HCT116 (cell line): Measurements from ENCODE around the gene SERPINI1. TPM values are rescaled to one million over a fixed set of nuclear protein-coding genes. Genes with fewer than 3 reads are reported as not detected.

Experiments
- ATAC-seq: fragments of 200-7000 bp; cut with Tn5 transposase; 2 replicates; pipeline ENCODE4 v1.9.1; 2020; ENCODE audit warnings: mild to moderate bottlenecking, moderate library complexity
- BruUV-seq: library from RNA; stranded (reverse); fragments of 400-500 nt; replicated peaks from 2 replicates; lab custom pipeline; 2021; lab: Mats Ljungman, UMichigan
- CTCF ChIA-PET: fragments of 300-600 bp; sonication (Branson Sonifier 250); formaldehyde crosslinking; loops from one replicate; lab custom pipeline; 2021; ENCODE audit warnings: antibody characterized with exemption; lab: Charles Lee
- POLR2A ChIA-PET: fragments of 300-600, 350-600 bp; sonication (Branson Sonifier 250); formaldehyde crosslinking; loops from one replicate; lab custom pipeline; 2021; ENCODE audit warnings: antibody characterized with exemption; lab: Charles Lee
- RAD21 ChIA-PET, 2 experiments: fragments of 300-600 bp; sonication (Branson Sonifier 250); formaldehyde crosslinking; loops; one replicate each; lab custom pipeline; 2023; ENCODE audit warnings: low total read pairs in 2 of 2; ENCODE audit not compliant: uncharacterized antibody in 2 of 2, unreplicated experiment in 2 of 2, low non-redundant PET in 1 of 2; lab: Charles Lee
- DNase-seq: peaks from one replicate; pipeline ENCODE4 v3.0.0-alpha.2; 2010; ENCODE audit warnings: low read depth, low spot score
- H2AFZ ChIP-seq: fragments of 200-600 bp; shearing (Covaris generic), sonication (generic); 2 replicates; pipeline ENCODE4 v1.6.1; 2017; ENCODE audit warnings: low read depth, mixed run types, mixed read lengths, antibody characterized with exemption, low read length; ENCODE audit not compliant: poor library complexity, severe bottlenecking
- H3K27ac ChIP-seq: 2 replicates; pipeline ENCODE4 v1.5.1; 2012; ENCODE audit warnings: low read depth, low read length
- H3K27me3 ChIP-seq: fragments of 200-600 bp; sonication (generic); 2 replicates; pipeline ENCODE4 v1.6.1; 2016; ENCODE audit warnings: mixed run types, low read length, mixed read lengths; ENCODE audit not compliant: insufficient read depth
- H3K36me3 ChIP-seq, 2 experiments: fragments of 200-500 bp in 1 of 2; fragments of 200-600 bp in 1 of 2; sonication (Bioruptor generic) in 1 of 2; sonication (generic) in 1 of 2; 2 replicates each; pipeline versions ENCODE4 v1.5.1 to v1.6.1; 2014 to 2016; ENCODE audit warnings: low read length in 2 of 2, inconsistent platforms in 1 of 2, mixed read lengths in 1 of 2, mixed run types in 1 of 2; ENCODE audit not compliant: insufficient read depth in 2 of 2, control insufficient read depth in 1 of 2
- H3K4me1 ChIP-seq, 2 experiments: fragments of 200-600 bp in 1 of 2; sonication (generic) in 1 of 2; 2 replicates each; pipeline versions ENCODE4 v1.5.1 to v1.6.1; 2012 to 2017; ENCODE audit warnings: low read length in 2 of 2, inconsistent platforms in 1 of 2, mild to moderate bottlenecking in 1 of 2, mixed read lengths in 1 of 2, mixed run types in 1 of 2, moderate library complexity in 1 of 2; ENCODE audit not compliant: insufficient read depth in 2 of 2, control insufficient read depth in 1 of 2
- H3K4me2 ChIP-seq: fragments of 200-600 bp; sonication (generic); 2 replicates; pipeline ENCODE4 v1.6.1; 2017; ENCODE audit warnings: mixed run types, low read length, mixed read lengths
- H3K4me3 ChIP-seq, 2 experiments: fragments of 200-600 bp in 1 of 2; sonication (generic) in 1 of 2; replicated peaks in 1 of 2; 2 replicates each; pipeline ENCODE4 v1.5.1; 2011 to 2016; ENCODE audit warnings: low read length in 2 of 2, control low read depth in 1 of 2, low read depth in 1 of 2, mild to moderate bottlenecking in 1 of 2, mixed read lengths in 1 of 2, mixed run types in 1 of 2
- H3K79me2 ChIP-seq: fragments of 200-600 bp; sonication (generic); 2 replicates; pipeline ENCODE4 v1.6.1; 2017; ENCODE audit warnings: mild to moderate bottlenecking, mixed run types, low read length, moderate library complexity, mixed read lengths; ENCODE audit not compliant: insufficient read depth
- H3K9ac ChIP-seq: fragments of 200-600 bp; sonication (generic); 2 replicates; pipeline ENCODE4 v1.6.1; 2016; ENCODE audit warnings: low read length, mixed read lengths
- H3K9me2 ChIP-seq: fragments of 200-600 bp; sonication (generic), shearing (Covaris generic); 2 replicates; pipeline ENCODE4 v1.6.1; 2017; ENCODE audit warnings: mixed run types, mild to moderate bottlenecking, moderate library complexity; ENCODE audit not compliant: insufficient read depth
- H3K9me3 ChIP-seq, 2 experiments: fragments of 200-500 bp in 1 of 2; fragments of 200-600 bp in 1 of 2; sonication (Bioruptor generic) in 1 of 2; sonication (generic) in 1 of 2; 2 replicates each; pipeline ENCODE4 v1.6.1; 2014 to 2017; ENCODE audit warnings: low read length in 2 of 2, mixed read lengths in 2 of 2, inconsistent platforms in 1 of 2, low read depth in 1 of 2, mild to moderate bottlenecking in 1 of 2, mixed run types in 1 of 2, moderate library complexity in 1 of 2; ENCODE audit not compliant: control insufficient read depth in 1 of 2, insufficient read depth in 1 of 2
- H4K20me1 ChIP-seq: fragments of 200-600 bp; sonication (generic), shearing (Covaris generic); 2 replicates; pipeline ENCODE4 v1.6.1; 2017; ENCODE audit warnings: mixed run types, mild to moderate bottlenecking, moderate library complexity; ENCODE audit not compliant: insufficient read depth
- ATF3 ChIP-seq: IDR thresholded peaks from 2 replicates; pipeline ENCODE4 v1.6.1; 2012
- CEBPB ChIP-seq: IDR thresholded peaks from 2 replicates; pipeline ENCODE4 v1.6.1; 2012; ENCODE audit warnings: low read depth
- CTCF ChIP-seq, 3 experiments: fragments of 200-600 bp in 1 of 3; sonication (generic) in 1 of 3; IDR thresholded peaks in 2 of 3; conservative IDR thresholded peaks in 1 of 3; 2 replicates each; pipeline ENCODE4 v1.5.1; 2012 to 2017; ENCODE audit warnings: low read depth in 2 of 3, low read length in 2 of 3, antibody characterized with exemption in 1 of 3, borderline replicate concordance in 1 of 3, control low read depth in 1 of 3, mild to moderate bottlenecking in 1 of 3, mixed read lengths in 1 of 3, mixed run types in 1 of 3, moderate library complexity in 1 of 3; ENCODE audit not compliant: insufficient read depth in 1 of 3
- EGR1 ChIP-seq: IDR thresholded peaks from 2 replicates; pipeline ENCODE4 v1.6.1; 2012; ENCODE audit warnings: low read depth
- EZH2 ChIP-seq: fragments of 200-600 bp; sonication (generic); IDR thresholded peaks from 2 replicates; pipeline ENCODE4 v1.6.1; 2017; ENCODE audit warnings: antibody characterized with exemption, mixed run types
- EZH2phosphoT487 ChIP-seq: fragments of 200-600 bp; IDR thresholded peaks from 2 replicates; pipeline ENCODE4 v1.6.1; 2018; ENCODE audit warnings: antibody characterized with exemption, borderline replicate concordance
- JUND ChIP-seq: IDR thresholded peaks from 2 replicates; pipeline ENCODE4 v1.6.1; 2012
- MAX ChIP-seq: IDR thresholded peaks from 2 replicates; pipeline ENCODE4 v1.6.1; 2012
- POLR2A ChIP-seq: IDR thresholded peaks from 2 replicates; pipeline ENCODE4 v1.7.0; 2011; ENCODE audit warnings: borderline replicate concordance; ENCODE audit not compliant: insufficient read depth, insufficient read length; ENCODE audit errors: extremely low read depth
- POLR2AphosphoS5 ChIP-seq: IDR thresholded peaks from 2 replicates; pipeline ENCODE4 v1.6.1; 2011; ENCODE audit warnings: mild to moderate bottlenecking, low read depth, low read length, moderate library complexity
- SP1 ChIP-seq: IDR thresholded peaks from 2 replicates; pipeline ENCODE4 v1.6.1; 2012; ENCODE audit warnings: low read depth
- SRF ChIP-seq: IDR thresholded peaks from 2 replicates; pipeline ENCODE4 v1.6.1; 2012; ENCODE audit warnings: low read depth
- TCF7L2 ChIP-seq: IDR thresholded peaks from 2 replicates; pipeline ENCODE4 v1.7.0; 2011; ENCODE audit warnings: borderline replicate concordance, inconsistent platforms; ENCODE audit not compliant: insufficient read depth, insufficient read length; ENCODE audit errors: extremely low read depth
- YY1 ChIP-seq: IDR thresholded peaks from 2 replicates; pipeline ENCODE4 v1.6.1; 2011; ENCODE audit warnings: low read length, low read depth, moderate library complexity, mild to moderate bottlenecking; ENCODE audit not compliant: insufficient replicate concordance; ENCODE audit errors: extremely low read depth
- ZBTB33 ChIP-seq: IDR thresholded peaks from 2 replicates; pipeline ENCODE4 v1.6.1; 2011; ENCODE audit warnings: mild to moderate bottlenecking, low read length, moderate library complexity; ENCODE audit not compliant: insufficient replicate concordance; ENCODE audit errors: extremely low read depth
- ZFX ChIP-seq: fragments of 450-650 bp; IDR thresholded peaks from 2 replicates; pipeline ENCODE4 v1.6.1; 2017
- ZNF274 ChIP-seq: fragments of 200-500 bp; sonication (Bioruptor generic); IDR thresholded peaks from 2 replicates; pipeline ENCODE4 v1.6.1; 2014; ENCODE audit warnings: mild to moderate bottlenecking, low read depth, low read length, inconsistent platforms
- intact Hi-C: fragments of 100-400 bp; cut with micrococcal nuclease; formaldehyde crosslinking; loops from 2 replicates; pipeline ENCODE4 v1.10.0; 2022
- total RNA-seq: library from RNA; stranded (reverse); gene quantifications from one replicate; pipeline ENCODE4 v1.2.1, GENCODE V29; 2021; ENCODE audit not compliant: unreplicated experiment

SERPINI1 gene
- total RNA-seq, 1 experiment from 2014 or later: 6.5 TPM

- H3K9ac ChIP-seq: no peak overlapping the region
- H3K9me3 ChIP-seq: no peaks in the 10 kb centered on the region
- H3K4me3 ChIP-seq: no peak overlapping the region
- H3K4me2 ChIP-seq: no peak overlapping the region
- RAD21 ChIA-PET: no interaction called here
- H4K20me1 ChIP-seq: no peaks in the 10 kb centered on the region
- CTCF ChIA-PET: no interaction called here
- no peaks in the 10 kb centered on the region for H3K79me2 ChIP-seq
- no peaks in the 10 kb centered on the region for H3K27me3 ChIP-seq
- H3K36me3 ChIP-seq: no peaks in the 10 kb centered on the region
- POLR2A ChIA-PET: no interaction called here
- no peaks in the 10 kb centered on the region for H3K9me2 ChIP-seq
- DNase-seq: no peak
- no peak for ATAC-seq
- no peak overlapping the region for H3K27ac ChIP-seq
- no peaks in the 10 kb centered on the region for H3K4me1 ChIP-seq
- no TSS peak for BruUV-seq
- intact Hi-C loops: no loop called here
- TF ChIP-seq TCF7L2 (no peak), ATF3 (no peak), MAX (no peak), POLR2AphosphoS5 (no peak), EGR1 (no peak), JUND (no peak), ZNF274 (no peak), YY1 (no peak), EZH2 (no peak), EZH2phosphoT487 (no peak), ZFX (no peak), SRF (no peak), SP1 (no peak), CTCF (IDR thresholded peaks at IDR 0.05 in 2 of 3, conservative IDR thresholded peaks at IDR 0.05 in 1 of 3; ENCODE audit: borderline replicate concordance in 1 of 3, insufficient read depth in 1 of 3, low read depth in 2 of 3, low read length in 2 of 3) (no peak), ZBTB33 (no peak), CEBPB (no peak), POLR2A (no peak)
- TF ChIP-seq, all 23 proteins: peak for 0
- no peak overlapping the region for H2AFZ ChIP-seq
Observed at GRCh38 chr3:167844528-167844927, 109.0 kb downstream of the SERPINI1 start.
